Measurements from ENCODE around the gene CSF1.

GRCh38 chr1:109901141-109901523 lies 9.5 kb upstream of the CSF1 start:
- no peak for TF ChIP-seq CTCF (IDR thresholded peaks at IDR 0.05 in 2 of 3, conservative IDR thresholded peaks at IDR 0.05 in 1 of 3; ENCODE audit: borderline replicate concordance in 1 of 3, insufficient read depth in 1 of 3, low read depth in 2 of 3, low read length in 2 of 3)
- no peak for TF ChIP-seq EZH2phosphoT487 (IDR thresholded peaks at IDR 0.05; ENCODE audit: borderline replicate concordance)
- no peak for TF ChIP-seq RAD21 (IDR thresholded peaks at IDR 0.05; ENCODE audit: low read depth)
- TF ChIP-seq POLR2A (IDR thresholded peaks at IDR 0.05; ENCODE audit: borderline replicate concordance, extremely low read depth, insufficient read depth, insufficient read length): no peak
- TF ChIP-seq FOSL1 (IDR thresholded peaks at IDR 0.05; ENCODE audit: low read depth): no peak
- no peak for TF ChIP-seq ZNF274 (IDR thresholded peaks at IDR 0.05; ENCODE audit: low read depth, low read length)
- no peak for TF ChIP-seq MAX (IDR thresholded peaks at IDR 0.05)
- no peak for TF ChIP-seq ZBTB33 (IDR thresholded peaks at IDR 0.05; ENCODE audit: extremely low read depth, insufficient replicate concordance, low read length)
- no peak for TF ChIP-seq EZH2 (IDR thresholded peaks at IDR 0.05)
- TF ChIP-seq YY1 (IDR thresholded peaks at IDR 0.05; ENCODE audit: extremely low read depth, insufficient replicate concordance, low read depth, low read length): no peak
- TF ChIP-seq SIN3A (IDR thresholded peaks at IDR 0.05; ENCODE audit: low read depth): no peak
- no peak for TF ChIP-seq EGR1 (IDR thresholded peaks at IDR 0.05; ENCODE audit: low read depth)
- no peak for TF ChIP-seq REST (IDR thresholded peaks at IDR 0.05; ENCODE audit: low read depth)
